Astrocyte of the spinal cord (primary cell): ENCODE results near the gene DBNL.
A peak's percentile ranks its signal among the peaks of the same experiment; 100 is the strongest.

Source experiments
- DNase-seq: peaks from one replicate; pipeline ENCODE4 v3.0.0; 2011; ENCODE audit warnings: low read depth, low spot score
- H3K4me3 ChIP-seq: 2 replicates; pipeline ENCODE4 v1.5.1; 2011; ENCODE audit warnings: low read depth, mild to moderate bottlenecking, low read length, moderate library complexity
- CTCF ChIP-seq: IDR thresholded peaks from 2 replicates; pipeline ENCODE4 v1.5.1; 2012; ENCODE audit warnings: low read depth, mild to moderate bottlenecking, low read length, inconsistent platforms
- in situ Hi-C: cut with HindIII; loops from 2 replicates; pipeline ENCODE4 v1.10.0; 2017; ENCODE audit warnings: low sequenced_read_pairs

DBNL gene

GRCh38 chr7:44096326-44096881, 51.9 kb downstream of the DBNL start:
- in situ Hi-C loops = no loop called here
- no peak for DNase-seq
- H3K4me3 ChIP-seq = no peak overlapping the region
- no peak for TF ChIP-seq CTCF

DNA sequence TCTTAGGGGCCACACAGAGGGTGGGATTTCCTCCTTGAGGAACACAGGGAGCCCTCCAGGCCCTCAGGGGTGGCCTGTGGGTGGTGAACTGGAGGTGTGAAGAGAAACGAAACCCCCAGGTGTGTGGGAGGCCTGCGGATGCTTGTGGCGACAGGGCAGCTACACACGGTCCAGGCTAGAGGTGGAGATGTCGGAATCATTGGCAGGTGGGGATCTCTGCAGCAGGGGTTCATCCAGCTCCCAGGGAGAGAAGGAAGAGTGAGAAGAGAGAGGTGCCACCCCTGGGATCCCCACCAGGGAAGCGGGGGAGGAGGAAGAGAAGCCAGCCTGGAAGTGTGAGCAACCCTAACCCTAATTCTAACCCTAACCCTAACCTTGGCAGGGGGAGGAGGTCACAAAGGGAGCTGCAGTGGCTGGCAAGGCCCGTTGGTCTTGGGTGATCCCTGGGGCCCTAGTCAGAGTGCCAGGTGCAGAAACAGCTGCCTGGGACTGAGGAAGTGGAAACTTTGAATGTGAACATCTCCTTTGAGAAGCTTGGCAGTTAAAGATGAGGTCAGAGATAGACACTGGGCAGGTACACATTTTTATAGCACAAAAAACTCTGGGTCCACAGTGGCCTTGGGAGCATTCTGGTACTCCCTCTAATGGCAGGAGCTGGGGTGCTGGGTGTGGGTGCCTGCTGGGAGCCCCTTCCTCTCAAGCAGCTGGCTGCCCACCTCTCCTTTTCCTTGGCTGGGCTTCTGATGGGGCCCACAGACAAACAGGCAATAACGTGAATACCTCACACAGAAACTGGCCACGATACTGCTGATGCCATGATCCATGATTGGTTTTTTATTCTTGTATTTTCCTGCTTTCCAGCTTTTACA, 52.8 kb downstream of the DBNL start:
- in situ Hi-C loops = no loop called here
- H3K4me3 ChIP-seq = no peak overlapping the region
- no peak for DNase-seq
- no peak for TF ChIP-seq CTCF

- in situ Hi-C loops = no loop called here
- TF ChIP-seq CTCF = no peak
- H3K4me3 ChIP-seq = no peak overlapping the region
- no peak for DNase-seq
Measured at GRCh38 chr7:44098092-44099068, 53.9 kb downstream of the DBNL start.

GRCh38 chr7:44099669-44100068, 55.2 kb downstream of the DBNL start:
- no peak overlapping the region for H3K4me3 ChIP-seq
- no peak for TF ChIP-seq CTCF
- DNase-seq = peak; percentile 64
- in situ Hi-C loops = no loop called here

GRCh38 chr7:44100458-44101302, 56.2 kb downstream of the DBNL start:
- no peak for TF ChIP-seq CTCF
- peak; percentile 89 for DNase-seq
- H3K4me3 ChIP-seq = no peak overlapping the region

More at GRCh38 chr7:44100458-44101302, 56.2 kb downstream of the DBNL start:
- in situ Hi-C loops = no loop called here
